ENCODE results near the gene TRDN.
"Not testable (repeated sequence)": the region's sequence is repeated elsewhere in the genome, so short reads cannot be mapped to it uniquely, and the experiment has no call there.

The TRDN gene

GRCh38 chr6:123332070-123332469, 304.7 kb downstream of the TRDN start:
- no peak for DNase-seq (ENCODE audit: insufficient read length, low spot score)
- FAIRE-seq = no peak
- TF ChIP-seq POLR2A (IDR thresholded peaks at IDR 0.05; ENCODE audit: low read depth, low read length) = no peak

GRCh38 chr6:123329337-123329736, 307.4 kb downstream of the TRDN start:
- no peak for FAIRE-seq
- DNase-seq (ENCODE audit: insufficient read length, low spot score) = no peak
- no peak for TF ChIP-seq POLR2A (IDR thresholded peaks at IDR 0.05; ENCODE audit: low read depth, low read length)

- FAIRE-seq (no peak), DNase-seq (ENCODE audit: insufficient read length, low spot score) (no peak)
- no peak for TF ChIP-seq POLR2A (IDR thresholded peaks at IDR 0.05; ENCODE audit: low read depth, low read length)
Measured at GRCh38 chr6:123323452-123324329, 313.1 kb downstream of the TRDN start.

- no peak for TF ChIP-seq POLR2A (IDR thresholded peaks at IDR 0.05; ENCODE audit: low read depth, low read length)
- FAIRE-seq (no peak), DNase-seq (ENCODE audit: insufficient read length, low spot score) (no peak)
Measured at GRCh38 chr6:123321020-123321419, 315.7 kb downstream of the TRDN start.

- TF ChIP-seq POLR2A (IDR thresholded peaks at IDR 0.05; ENCODE audit: low read depth, low read length) = no peak
- DNase-seq (ENCODE audit: insufficient read length, low spot score) (no peak), FAIRE-seq (no peak)
Measured at GRCh38 chr6:123316733-123317323, 319.9 kb downstream of the TRDN start.

GRCh38 chr6:123314459-123314858, 322.3 kb downstream of the TRDN start:
- FAIRE-seq; DNase-seq (ENCODE audit: insufficient read length, low spot score): not testable (repeated sequence)

- no peak for DNase-seq (ENCODE audit: insufficient read length, low spot score)
- no peak for FAIRE-seq
- no peak for TF ChIP-seq POLR2A (IDR thresholded peaks at IDR 0.05; ENCODE audit: low read depth, low read length)
Measured at GRCh38 chr6:123309130-123309529, 327.6 kb downstream of the TRDN start.

- TF ChIP-seq POLR2A (IDR thresholded peaks at IDR 0.05; ENCODE audit: low read depth, low read length) = no peak
- FAIRE-seq (no peak), DNase-seq (ENCODE audit: insufficient read length, low spot score) (no peak)
Measured at GRCh38 chr6:123306334-123306733, 330.4 kb downstream of the TRDN start.

GRCh38 chr6:123295672-123296071, 341.1 kb downstream of the TRDN start:
- FAIRE-seq (no peak), DNase-seq (ENCODE audit: insufficient read length, low spot score) (no peak)
- no peak for TF ChIP-seq POLR2A (IDR thresholded peaks at IDR 0.05; ENCODE audit: low read depth, low read length)

GRCh38 chr6:123295181-123295580, 341.6 kb downstream of the TRDN start:
- FAIRE-seq = no peak
- DNase-seq (ENCODE audit: insufficient read length, low spot score) = no peak
- no peak for TF ChIP-seq POLR2A (IDR thresholded peaks at IDR 0.05; ENCODE audit: low read depth, low read length)

- no peak for DNase-seq (ENCODE audit: insufficient read length, low spot score)
- TF ChIP-seq POLR2A (IDR thresholded peaks at IDR 0.05; ENCODE audit: low read depth, low read length) = no peak
- FAIRE-seq = no peak
Measured at GRCh38 chr6:123288649-123289048, 348.1 kb downstream of the TRDN start.

GRCh38 chr6:123276546-123276980, 360.2 kb downstream of the TRDN start:
- FAIRE-seq (no peak), DNase-seq (ENCODE audit: insufficient read length, low spot score) (no peak)
- no peak for TF ChIP-seq POLR2A (IDR thresholded peaks at IDR 0.05; ENCODE audit: low read depth, low read length)

GRCh38 chr6:123263981-123264380, 372.8 kb downstream of the TRDN start:
- no peak for FAIRE-seq
- DNase-seq (ENCODE audit: insufficient read length, low spot score) = no peak
- TF ChIP-seq POLR2A (IDR thresholded peaks at IDR 0.05; ENCODE audit: low read depth, low read length) = no peak

GRCh38 chr6:123240626-123241025, 396.1 kb downstream of the TRDN start:
- no peak for FAIRE-seq
- no peak for TF ChIP-seq POLR2A (IDR thresholded peaks at IDR 0.05; ENCODE audit: low read depth, low read length)
- no peak for DNase-seq (ENCODE audit: insufficient read length, low spot score)

- DNase-seq (ENCODE audit: insufficient read length, low spot score) = no peak
- TF ChIP-seq POLR2A (IDR thresholded peaks at IDR 0.05; ENCODE audit: low read depth, low read length) = no peak
- FAIRE-seq = no peak
Measured at GRCh38 chr6:123233336-123233735, 403.4 kb downstream of the TRDN start.

- not testable (repeated sequence) for DNase-seq (ENCODE audit: insufficient read length, low spot score); FAIRE-seq
Measured at GRCh38 chr6:123227789-123228188, 409.0 kb downstream of the TRDN start.

All from H54 (cell line).